CD4-positive, alpha-beta T cell treated with Interleukin-17A for 4 hours (primary cell): ENCODE results near the gene CD46.

Experiments
- DNase-seq: peaks from one replicate; pipeline ENCODE4 v3.0.0-alpha.2; 2020; ENCODE audit warnings: mixed read lengths

Gene CD46

DNA sequence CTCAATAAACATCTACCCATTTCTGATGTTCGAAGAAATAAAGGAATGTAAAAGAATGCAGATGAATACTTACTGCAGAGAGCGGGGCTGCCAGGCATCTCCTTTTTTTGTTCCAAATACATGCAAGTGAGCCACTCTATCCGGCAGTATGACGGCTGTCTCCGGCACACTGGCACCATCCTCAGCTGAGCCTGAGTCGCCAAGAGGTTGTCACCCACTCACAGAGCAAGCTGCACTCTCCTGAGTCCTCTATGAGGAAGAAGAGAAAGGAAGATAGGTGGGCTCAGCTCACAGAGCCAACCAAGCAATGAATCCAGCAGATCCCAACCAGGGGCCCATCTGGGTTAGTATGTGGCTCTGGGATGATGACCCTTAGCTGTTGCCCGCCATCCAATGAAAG lies 65.3 kb downstream of the CD46 start:
- DNase-seq, result no peak

GRCh38 chr1:207817778-207818751 lies 66.2 kb downstream of the CD46 start:
- DNase-seq, result no peak

- no peak for DNase-seq
Observed at GRCh38 chr1:207818971-207819451, 67.2 kb downstream of the CD46 start.

DNA sequence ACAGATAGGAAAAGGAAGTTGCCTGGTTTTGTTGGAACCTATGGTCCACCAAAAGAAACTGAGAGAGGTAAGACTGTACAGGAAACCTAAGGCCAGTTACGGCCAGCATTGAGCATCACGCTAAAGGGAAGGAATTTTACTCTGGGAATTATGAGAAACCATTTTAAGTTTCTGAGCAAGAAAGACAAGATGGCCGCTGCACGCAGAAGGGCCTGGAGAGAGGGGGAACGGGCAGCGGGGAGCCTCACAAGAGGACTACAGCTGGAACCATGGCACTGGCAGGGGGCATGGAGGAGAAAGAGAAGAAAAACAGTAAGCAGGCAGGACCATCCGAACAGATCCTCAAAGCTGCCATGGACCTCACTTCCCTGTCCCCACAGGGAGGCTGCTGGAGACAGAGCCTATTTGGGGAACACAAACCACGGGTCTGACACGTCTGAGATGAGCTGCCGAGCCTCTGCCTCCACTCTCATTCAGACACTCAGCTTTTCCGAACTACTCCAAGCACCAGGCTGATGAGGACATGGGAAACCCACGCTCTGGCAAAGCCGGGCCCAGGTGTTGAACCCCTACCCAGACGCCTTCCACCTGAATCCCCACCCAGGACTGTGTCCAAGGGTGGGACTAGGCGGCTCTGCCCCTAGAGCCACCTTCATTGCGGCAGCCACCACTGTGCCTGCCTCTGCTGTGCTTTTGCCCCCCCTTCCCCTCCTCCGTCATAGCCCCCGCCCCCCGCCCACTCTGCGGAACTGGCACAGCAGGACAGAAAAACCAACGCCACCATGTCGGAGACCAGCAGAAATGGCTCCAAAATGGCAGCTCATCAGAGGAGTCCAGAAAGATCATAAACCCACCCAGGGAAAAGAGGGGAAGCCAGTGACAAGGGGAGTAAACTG lies 69.0 kb downstream of the CD46 start:
- DNase-seq, result no peak

DNA sequence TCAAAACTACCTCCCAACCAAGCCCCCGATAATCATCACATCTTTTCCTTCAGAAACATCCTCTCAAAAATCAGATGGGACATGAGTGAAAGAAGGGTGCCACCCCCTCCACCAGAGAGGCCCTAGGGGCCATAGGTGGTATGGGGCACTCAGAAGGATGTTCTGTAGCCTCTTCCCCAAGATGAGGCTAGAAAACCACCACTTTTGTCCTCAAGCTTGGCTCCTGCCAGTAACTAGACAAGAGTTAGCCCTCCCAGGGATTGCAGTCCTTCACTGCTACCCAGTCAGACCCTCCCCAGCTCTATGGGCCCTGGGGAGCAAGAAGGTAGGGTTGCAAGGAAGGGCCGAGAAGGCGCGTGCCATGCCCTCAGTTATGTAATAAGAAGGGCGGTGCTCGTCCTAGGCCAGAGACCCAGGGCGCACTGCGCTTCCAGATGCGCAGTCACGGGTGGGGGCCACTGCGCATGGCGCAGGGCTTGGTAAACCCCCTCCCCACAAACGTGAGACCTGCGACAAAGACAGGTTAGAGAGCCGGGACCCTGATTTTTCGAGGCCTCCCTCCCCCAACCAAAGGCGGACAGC lies 69.7 kb downstream of the CD46 start:
- DNase-seq, result no peak

- DNase-seq, result no peak
Observed at GRCh38 chr1:207822124-207822601, 70.3 kb downstream of the CD46 start.

- peak; percentile 75 for DNase-seq
Observed at GRCh38 chr1:207822602-207823451, 71.0 kb downstream of the CD46 start.

DNA sequence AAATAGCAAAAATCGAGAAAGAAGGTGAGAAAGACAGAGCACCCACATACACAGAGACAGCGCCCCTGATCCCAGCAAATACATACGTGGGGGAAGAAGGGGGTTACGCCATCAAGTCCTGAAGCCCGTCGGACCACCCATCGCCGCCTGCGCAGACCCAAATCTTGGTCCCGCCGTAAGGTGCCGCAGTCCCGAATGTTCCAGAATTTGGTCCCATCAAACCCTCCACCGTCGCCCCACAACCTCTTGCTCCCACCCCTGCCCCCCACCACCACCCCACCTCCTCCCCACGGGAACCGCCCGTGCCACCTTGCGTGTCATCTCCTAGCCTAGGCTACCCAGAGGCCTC lies 71.7 kb downstream of the CD46 start:
- DNase-seq, result no peak

- peak; percentile 79 for DNase-seq
Observed at GRCh38 chr1:207823880-207824566, 72.2 kb downstream of the CD46 start.

GRCh38 chr1:207824691-207825408 lies 73.0 kb downstream of the CD46 start:
- no peak for DNase-seq

GRCh38 chr1:207825409-207825695 lies 73.5 kb downstream of the CD46 start:
- DNase-seq, result no peak

DNA sequence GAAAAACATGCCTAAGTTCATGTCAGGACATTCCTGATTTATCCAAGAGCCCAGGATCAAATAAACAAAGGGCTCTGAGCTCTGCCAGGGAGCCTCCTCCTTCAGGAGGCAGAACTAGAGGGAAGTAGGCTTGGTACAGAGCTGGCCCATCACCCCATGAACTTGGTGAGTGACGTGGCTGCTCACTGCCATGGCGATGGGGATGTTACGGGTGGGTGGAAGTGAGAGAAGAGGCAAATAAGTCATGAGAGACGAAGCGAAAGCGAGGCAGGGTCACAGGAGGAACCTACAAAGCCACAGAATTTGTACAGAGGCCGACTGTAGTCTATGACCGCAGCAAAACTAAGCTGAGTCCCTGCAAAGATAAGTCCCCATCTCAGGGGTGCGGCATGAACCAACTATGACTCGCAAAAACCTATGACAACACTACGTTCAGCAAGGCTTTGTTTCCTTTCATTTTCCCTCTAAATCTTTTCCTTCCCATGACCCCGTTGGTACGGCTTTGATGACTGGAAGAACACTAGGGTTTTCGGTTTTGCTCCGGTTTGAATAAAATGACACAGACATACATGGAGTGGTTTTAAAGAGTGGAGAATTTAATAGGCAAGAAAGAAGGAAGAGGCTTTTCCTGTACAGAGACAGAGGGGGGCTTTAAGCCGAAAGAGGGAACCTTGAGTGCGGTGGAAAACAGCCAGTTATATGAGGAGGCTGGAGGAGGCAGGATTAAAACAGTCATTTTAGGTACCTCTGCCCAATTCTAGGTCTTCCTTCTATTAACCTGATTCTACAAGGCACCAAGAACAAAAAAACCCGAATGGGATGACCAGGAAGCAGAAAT lies 74.1 kb downstream of the CD46 start:
- DNase-seq, result peak; percentile 83

- no peak for DNase-seq
Observed at GRCh38 chr1:207826557-207827487, 75.0 kb downstream of the CD46 start.

GRCh38 chr1:207827488-207827830 lies 75.6 kb downstream of the CD46 start:
- no peak for DNase-seq

DNA sequence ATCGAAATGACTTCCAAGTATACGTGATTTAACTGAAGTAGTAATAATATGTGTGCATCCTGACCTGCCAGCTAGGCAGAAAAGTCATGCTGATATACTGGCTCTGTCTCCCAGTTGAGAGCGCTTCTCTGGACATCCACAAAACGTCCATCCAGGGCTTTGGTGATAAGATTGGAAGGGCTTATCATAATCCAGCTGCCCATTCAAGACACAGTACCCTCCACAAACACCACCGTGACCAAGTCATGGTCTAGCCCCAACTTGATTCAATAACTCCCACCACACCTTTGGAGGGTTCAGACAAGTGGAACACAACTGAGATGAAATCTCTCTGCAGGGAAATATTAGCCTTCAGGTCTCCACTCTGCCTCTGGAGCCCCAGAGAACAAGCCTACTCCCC lies 76.2 kb downstream of the CD46 start:
- no peak for DNase-seq

GRCh38 chr1:207828485-207829158 lies 76.8 kb downstream of the CD46 start:
- DNase-seq, result peak; percentile 71

DNA sequence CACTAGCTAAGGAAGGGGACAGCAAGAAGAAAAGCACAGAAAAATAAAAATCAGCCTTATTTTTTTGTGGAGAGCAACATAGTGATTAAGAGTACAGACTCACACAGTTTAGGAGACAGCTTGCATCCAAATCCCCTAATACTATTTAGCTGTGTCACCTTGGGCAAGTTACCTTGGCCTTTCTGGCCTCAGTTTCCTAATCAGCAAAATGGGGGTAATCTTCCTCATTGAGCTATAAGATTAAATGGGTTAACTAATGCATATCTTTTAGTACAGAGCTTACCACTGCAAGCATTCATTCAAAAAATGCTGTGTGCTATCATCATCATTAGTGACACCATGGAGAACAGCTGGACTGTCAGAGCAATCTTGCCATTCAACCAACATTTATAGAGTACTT lies 77.7 kb downstream of the CD46 start:
- DNase-seq, result no peak

- DNase-seq, result no peak
Observed at GRCh38 chr1:207830788-207831187, 78.9 kb downstream of the CD46 start.
